MCF 10A (cell line): Measurements from ENCODE around the gene IFNG. TPM values are rescaled to one million over a fixed set of nuclear protein-coding genes. Genes with fewer than 3 reads are reported as not detected.

Experiments used
- BruUV-seq: library from RNA; stranded (reverse); fragments of 400-500 nt; replicated peaks from 2 replicates; lab custom pipeline; 2021; lab: Mats Ljungman, UMichigan
- CTCF ChIA-PET: fragments of 300-600 bp; sonication (Branson Sonifier 250); formaldehyde crosslinking; extraction: SDS; loops from one replicate; lab custom pipeline; 2021; ENCODE audit warnings: antibody characterized with exemption, inconsistent platforms; lab: Yijun Ruan, JAX
- POLR2A ChIA-PET: fragments of 300-600, 350-650 bp; sonication (Branson Sonifier 250); formaldehyde crosslinking; extraction: SDS; loops from one replicate; lab custom pipeline; 2020; ENCODE audit warnings: antibody characterized with exemption, inconsistent platforms; lab: Yijun Ruan, JAX
- DNase-seq: peaks from one replicate; pipeline ENCODE4 v3.0.0-alpha.2; 2018; ENCODE audit not compliant: unreplicated experiment
- H3K27ac Mint-ChIP-seq: one replicate; pipeline ENCODE4 v1.8.0; 2022; ENCODE audit warnings: mild to moderate bottlenecking, low read depth, mixed read lengths; ENCODE audit not compliant: unreplicated experiment
- H3K27me3 Mint-ChIP-seq: one replicate; pipeline ENCODE4 v1.8.0; 2022; ENCODE audit warnings: mixed read lengths; ENCODE audit not compliant: insufficient read depth, unreplicated experiment
- H3K36me3 Mint-ChIP-seq: one replicate; pipeline ENCODE4 v1.8.0; 2022; ENCODE audit warnings: mild to moderate bottlenecking, moderate library complexity, mixed read lengths; ENCODE audit not compliant: insufficient read depth, unreplicated experiment
- H3K4me1 Mint-ChIP-seq: one replicate; pipeline ENCODE4 v1.8.0; 2022; ENCODE audit warnings: mixed read lengths; ENCODE audit not compliant: insufficient read depth, unreplicated experiment
- H3K4me3 Mint-ChIP-seq: one replicate; pipeline ENCODE4 v1.8.0; 2022; ENCODE audit warnings: mild to moderate bottlenecking, moderate library complexity, mixed read lengths; ENCODE audit not compliant: unreplicated experiment
- H3K9me3 Mint-ChIP-seq: one replicate; pipeline ENCODE4 v1.8.0; 2022; ENCODE audit warnings: mixed read lengths; ENCODE audit not compliant: unreplicated experiment
- intact Hi-C: fragments of 100-400 bp; cut with micrococcal nuclease; formaldehyde crosslinking; loops from 2 replicates; pipeline ENCODE4 v1.14.1; 2022
- total RNA-seq: library from RNA; stranded (reverse); gene quantifications from 2 replicates; pipeline ENCODE4 v1.2.3, GENCODE V29; 2022
- TF ChIP-seq, protein P1 (sequence below): fragments of 200-600 bp; IDR thresholded peaks from one replicate; pipeline ENCODE4 v1.8.0; 2022; ENCODE audit warnings: antibody characterized with exemption, mild to moderate bottlenecking; ENCODE audit not compliant: unreplicated experiment

Gene IFNG
- total RNA-seq, 1 experiment from 2014 or later: not detected

DNA sequence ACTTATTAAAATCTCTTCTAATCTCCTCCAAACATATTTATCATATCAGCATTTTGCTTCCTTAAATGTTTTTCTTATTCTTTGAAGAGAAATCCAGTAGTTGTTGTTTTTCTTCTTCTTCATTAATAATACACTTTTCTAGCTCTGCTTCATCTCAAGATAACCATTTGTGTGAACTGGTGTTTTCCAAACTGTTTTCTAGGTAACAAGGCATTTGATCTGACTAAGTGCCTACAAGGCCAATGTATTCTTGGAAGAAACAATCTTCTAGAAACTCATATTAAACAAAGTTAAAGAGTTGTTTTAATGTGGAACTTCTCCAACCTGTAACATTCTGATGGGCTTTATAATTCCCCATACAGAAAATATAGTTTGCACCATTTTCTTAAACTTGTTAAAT lies 30.8 kb upstream of the IFNG start:
- intact Hi-C loops: no loop called here

DNA sequence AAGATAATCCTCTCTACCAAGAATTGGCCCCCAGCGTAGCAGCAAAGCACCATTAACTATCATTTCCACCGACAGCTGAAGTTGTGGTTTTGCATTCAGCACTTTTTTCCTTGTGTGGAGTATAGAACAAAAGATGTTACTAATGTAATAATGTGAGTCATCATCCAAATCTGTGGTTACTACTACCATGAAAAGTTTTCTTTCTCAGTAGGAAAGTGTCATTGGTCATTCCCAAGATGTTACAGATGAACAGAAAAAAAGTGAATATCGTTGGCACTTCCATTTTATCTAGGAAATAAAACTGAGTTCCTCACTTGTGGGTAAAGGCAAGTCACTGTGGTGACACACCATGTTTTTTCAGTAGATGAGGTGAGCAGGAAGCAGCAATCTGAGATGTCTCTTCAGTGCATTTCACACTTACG lies 30.3 kb upstream of the IFNG start:
- peak; percentile 67 for DNase-seq
- ChIA-PET CTCF (no interaction called here), POLR2A (interaction anchor here (0.6 kb wide), 1 partner anchor 368 kb away, joined by 4 read pairs; no protein-coding TSS in a partner anchor)
- Mint-ChIP-seq H3K27ac (no peak overlapping the region), H3K27me3 (peaks cover 44% of the 10 kb centered on the region), H3K4me1 (no peaks in the 10 kb centered on the region), H3K9me3 (no peaks in the 10 kb centered on the region), H3K4me3 (no peak overlapping the region), H3K36me3 (no peaks in the 10 kb centered on the region)
- intact Hi-C loops: no loop called here
- TF ChIP-seq, protein P1, sequence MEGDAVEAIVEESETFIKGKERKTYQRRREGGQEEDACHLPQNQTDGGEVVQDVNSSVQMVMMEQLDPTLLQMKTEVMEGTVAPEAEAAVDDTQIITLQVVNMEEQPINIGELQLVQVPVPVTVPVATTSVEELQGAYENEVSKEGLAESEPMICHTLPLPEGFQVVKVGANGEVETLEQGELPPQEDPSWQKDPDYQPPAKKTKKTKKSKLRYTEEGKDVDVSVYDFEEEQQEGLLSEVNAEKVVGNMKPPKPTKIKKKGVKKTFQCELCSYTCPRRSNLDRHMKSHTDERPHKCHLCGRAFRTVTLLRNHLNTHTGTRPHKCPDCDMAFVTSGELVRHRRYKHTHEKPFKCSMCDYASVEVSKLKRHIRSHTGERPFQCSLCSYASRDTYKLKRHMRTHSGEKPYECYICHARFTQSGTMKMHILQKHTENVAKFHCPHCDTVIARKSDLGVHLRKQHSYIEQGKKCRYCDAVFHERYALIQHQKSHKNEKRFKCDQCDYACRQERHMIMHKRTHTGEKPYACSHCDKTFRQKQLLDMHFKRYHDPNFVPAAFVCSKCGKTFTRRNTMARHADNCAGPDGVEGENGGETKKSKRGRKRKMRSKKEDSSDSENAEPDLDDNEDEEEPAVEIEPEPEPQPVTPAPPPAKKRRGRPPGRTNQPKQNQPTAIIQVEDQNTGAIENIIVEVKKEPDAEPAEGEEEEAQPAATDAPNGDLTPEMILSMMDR: no peak
- no TSS peak for BruUV-seq

More for the DNA sequence above, 30.8 kb upstream of the IFNG start:
- no peak overlapping the region for H3K4me3 Mint-ChIP-seq
- ChIA-PET CTCF (no interaction called here), POLR2A (no interaction called here)
- H3K27me3 Mint-ChIP-seq: peaks cover 42% of the 10 kb centered on the region
- TF ChIP-seq, protein P1: no peak
- no peaks in the 10 kb centered on the region for H3K4me1 Mint-ChIP-seq
- H3K36me3 Mint-ChIP-seq: no peaks in the 10 kb centered on the region
- no TSS peak for BruUV-seq
- H3K27ac Mint-ChIP-seq: no peak overlapping the region
- no peaks in the 10 kb centered on the region for H3K9me3 Mint-ChIP-seq
- no peak for DNase-seq

DNA sequence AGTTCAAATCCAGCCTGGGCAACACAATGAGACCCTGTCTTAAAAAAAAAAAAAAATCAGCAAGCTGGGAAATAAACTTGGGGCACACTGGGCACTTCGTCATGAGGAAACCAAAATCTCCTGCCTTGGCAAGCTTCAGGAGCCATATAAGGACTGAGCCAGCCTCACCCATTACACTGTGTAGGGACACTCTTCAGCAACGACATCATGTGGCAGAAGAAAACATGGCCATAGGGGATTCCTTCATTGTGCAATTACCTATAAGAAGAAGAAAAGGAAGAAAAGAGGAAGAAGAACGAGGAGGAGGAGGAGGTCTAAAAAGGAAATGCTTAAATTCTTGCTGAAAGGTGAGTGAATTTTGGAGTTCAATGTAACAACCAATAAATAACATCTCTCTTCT lies 26.1 kb upstream of the IFNG start:
- Mint-ChIP-seq H3K4me3 (no peak overlapping the region), H3K4me1 (no peaks in the 10 kb centered on the region), H3K9me3 (no peaks in the 10 kb centered on the region), H3K27me3 (peaks cover 32% of the 10 kb centered on the region), H3K27ac (no peak overlapping the region), H3K36me3 (no peaks in the 10 kb centered on the region)
- ChIA-PET CTCF (interaction anchor here (0.6 kb wide), 1 partner anchor 144 kb away, joined by 3 read pairs; no protein-coding TSS in a partner anchor), POLR2A (no interaction called here)
- DNase-seq: no peak
- intact Hi-C loops: no loop called here
- no TSS peak for BruUV-seq
- TF ChIP-seq, protein P1: no peak

DNA sequence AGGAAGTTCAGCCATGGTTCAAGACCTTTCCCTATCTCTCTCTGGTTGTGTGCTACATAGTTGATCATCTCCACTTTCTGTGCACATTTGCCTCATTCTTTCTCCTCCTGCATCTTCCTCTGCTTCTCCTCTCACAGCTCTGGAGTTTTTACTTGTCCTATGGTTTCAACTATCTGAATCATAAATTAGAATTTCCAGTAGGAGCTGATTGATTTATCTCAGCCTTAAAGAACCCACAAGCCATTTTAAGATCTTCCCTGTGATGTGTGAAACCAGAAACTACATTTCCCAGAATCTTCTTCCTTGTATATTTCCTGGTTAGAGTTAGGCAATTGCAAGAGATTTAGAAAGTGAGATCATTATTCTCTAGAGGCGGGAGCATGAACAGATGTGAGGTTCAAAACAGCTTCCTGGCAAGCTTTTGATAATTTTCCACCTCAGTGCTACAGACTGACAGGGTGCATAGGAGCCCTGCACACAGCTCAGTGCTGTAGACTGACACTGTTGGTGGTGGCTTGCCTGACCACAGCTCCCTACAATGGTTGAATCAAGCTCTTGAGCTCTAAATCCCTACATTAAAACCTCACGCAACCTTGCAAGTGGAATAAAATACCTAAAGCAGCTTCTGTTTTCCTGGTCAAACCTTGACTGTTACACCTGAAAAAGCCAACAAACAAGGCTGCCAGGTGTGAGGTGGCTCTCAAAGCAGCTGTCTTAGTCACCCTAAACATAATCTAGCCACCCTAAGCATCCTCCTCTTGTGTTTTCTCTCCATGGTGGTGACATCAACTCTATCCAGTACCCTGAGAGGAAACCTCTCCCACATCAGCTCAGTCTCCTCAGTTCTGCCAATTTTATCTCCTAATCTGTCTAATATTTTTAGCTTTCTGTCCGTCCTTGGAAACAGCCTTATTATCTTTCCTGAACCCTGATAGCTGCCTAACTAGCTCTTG lies 21.5 kb upstream of the IFNG start:
- POLR2A ChIA-PET: no interaction called here
- intact Hi-C loops: no loop called here
- no peak for DNase-seq
- TF ChIP-seq, protein P1: no peak
- Mint-ChIP-seq H3K27me3 (peaks cover 10% of the 10 kb centered on the region), H3K9me3 (no peaks in the 10 kb centered on the region), H3K4me3 (no peak overlapping the region), H3K27ac (no peak overlapping the region), H3K36me3 (no peaks in the 10 kb centered on the region), H3K4me1 (no peaks in the 10 kb centered on the region)
- CTCF ChIA-PET: interaction anchor here (0.7 to 1.1 kb wide), 2 partner anchors 16 to 136 kb away, joined by 3 to 7 read pairs; no protein-coding TSS in a partner anchor
- no TSS peak for BruUV-seq
